Testis (tissue), 2 donors: ENCODE measurements around the gene MTAP.

Experiments used
- POLR2A ChIP-seq: fragments of 450-650 bp; IDR thresholded peaks from one replicate; pipeline ENCODE4 v1.6.1; 2017; ENCODE audit warnings: antibody characterized with exemption, mild to moderate bottlenecking, moderate library complexity
- TF ChIP-seq, protein P1 (sequence below), 3 experiments: fragments of 450-650 bp in 2 of 3; fragments of 200-600 bp in 1 of 3; sonication (generic) in 1 of 3; IDR thresholded peaks; one replicate each; pipeline ENCODE4 v1.5.1; 2016 to 2019; ENCODE audit warnings: antibody characterized with exemption in 3 of 3, mild to moderate bottlenecking in 2 of 3, moderate library complexity in 1 of 3

DNA sequence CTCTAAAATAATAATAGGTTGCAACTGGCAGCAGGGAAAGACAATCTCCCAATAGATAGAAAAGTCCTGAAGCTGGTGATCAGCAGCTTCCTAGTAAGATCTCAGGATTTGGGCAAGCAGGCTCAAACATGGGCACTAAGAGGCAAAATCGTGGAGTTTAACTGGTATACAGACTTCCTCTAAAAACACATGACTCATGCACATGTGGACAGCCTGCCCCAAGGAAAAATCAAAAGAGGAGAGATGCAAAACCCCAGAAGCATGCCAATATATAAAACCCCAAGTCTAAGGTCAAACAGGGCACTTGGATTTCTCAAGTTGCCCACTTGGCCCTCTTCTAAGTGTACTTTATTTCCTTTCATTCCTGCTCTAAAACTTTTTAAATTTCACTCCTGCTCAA lies 129.0 kb downstream of the MTAP start:
- TF ChIP-seq POLR2A: no peak
- TF ChIP-seq, protein P1, sequence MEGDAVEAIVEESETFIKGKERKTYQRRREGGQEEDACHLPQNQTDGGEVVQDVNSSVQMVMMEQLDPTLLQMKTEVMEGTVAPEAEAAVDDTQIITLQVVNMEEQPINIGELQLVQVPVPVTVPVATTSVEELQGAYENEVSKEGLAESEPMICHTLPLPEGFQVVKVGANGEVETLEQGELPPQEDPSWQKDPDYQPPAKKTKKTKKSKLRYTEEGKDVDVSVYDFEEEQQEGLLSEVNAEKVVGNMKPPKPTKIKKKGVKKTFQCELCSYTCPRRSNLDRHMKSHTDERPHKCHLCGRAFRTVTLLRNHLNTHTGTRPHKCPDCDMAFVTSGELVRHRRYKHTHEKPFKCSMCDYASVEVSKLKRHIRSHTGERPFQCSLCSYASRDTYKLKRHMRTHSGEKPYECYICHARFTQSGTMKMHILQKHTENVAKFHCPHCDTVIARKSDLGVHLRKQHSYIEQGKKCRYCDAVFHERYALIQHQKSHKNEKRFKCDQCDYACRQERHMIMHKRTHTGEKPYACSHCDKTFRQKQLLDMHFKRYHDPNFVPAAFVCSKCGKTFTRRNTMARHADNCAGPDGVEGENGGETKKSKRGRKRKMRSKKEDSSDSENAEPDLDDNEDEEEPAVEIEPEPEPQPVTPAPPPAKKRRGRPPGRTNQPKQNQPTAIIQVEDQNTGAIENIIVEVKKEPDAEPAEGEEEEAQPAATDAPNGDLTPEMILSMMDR (IDR thresholded peaks at IDR 0.05): no peak
